GM12878 (cell line): ENCODE data around the gene IRF2. TPM values are rescaled to one million over a fixed set of nuclear protein-coding genes. Genes with fewer than 3 reads are reported as not detected.
A peak's percentile ranks its signal among the peaks of the same experiment; 100 is the strongest.

Source experiments
- ATF2 ChIP-seq: IDR thresholded peaks from 2 replicates; pipeline ENCODE4 v1.6.1; 2012; ENCODE audit warnings: low read length, inconsistent platforms
- BCL3 ChIP-seq: IDR thresholded peaks from 2 replicates; pipeline ENCODE4 v1.6.1; 2011; ENCODE audit warnings: borderline replicate concordance, low read depth, mild to moderate bottlenecking, moderate library complexity, low read length; ENCODE audit not compliant: insufficient read depth, poor library complexity, severe bottlenecking
- CBFB ChIP-seq: IDR thresholded peaks from 2 replicates; pipeline ENCODE4 v1.6.1; 2016; ENCODE audit warnings: antibody characterized with exemption, low read depth
- CHD2 ChIP-seq: IDR thresholded peaks from 2 replicates; pipeline ENCODE4 v1.6.1; 2011; ENCODE audit warnings: low read depth, low read length, improper control_type of control experiment, borderline replicate concordance
- CREM ChIP-seq: IDR thresholded peaks from 2 replicates; pipeline ENCODE4 v1.6.1; 2014; ENCODE audit warnings: antibody characterized with exemption, low read depth
- CTCF ChIP-seq, 3 experiments: IDR thresholded peaks in 2 of 3; conservative IDR thresholded peaks in 1 of 3; 2 replicates each; pipeline ENCODE4 v1.5.1; 2011; ENCODE audit warnings: low read depth in 3 of 3, low read length in 3 of 3, mild to moderate bottlenecking in 3 of 3, control low read depth in 2 of 3, moderate library complexity in 2 of 3, inconsistent platforms in 1 of 3, mixed read lengths in 1 of 3; ENCODE audit not compliant: control insufficient read depth in 2 of 3, insufficient read depth in 1 of 3; ENCODE audit errors: extremely low read depth in 1 of 3
- HDAC6 ChIP-seq: fragments of 200-600 bp; sonication (generic); IDR thresholded peaks from one replicate; pipeline ENCODE4 v1.8.0; 2017; ENCODE audit warnings: antibody characterized with exemption; ENCODE audit not compliant: unreplicated experiment
- IKZF2 ChIP-seq, 2 experiments: fragments of 450-650 bp; IDR thresholded peaks; 2 replicates each; pipeline ENCODE4 v1.6.1; 2017; ENCODE audit warnings: mild to moderate bottlenecking in 2 of 2, moderate library complexity in 2 of 2
- LARP7 ChIP-seq: fragments of 450-650 bp; IDR thresholded peaks from 2 replicates; pipeline ENCODE4 v1.6.1; 2017; ENCODE audit warnings: mild to moderate bottlenecking
- MYB ChIP-seq: fragments of 150-350 bp; IDR thresholded peaks from 2 replicates; pipeline ENCODE4 v1.6.1; 2014; ENCODE audit warnings: mild to moderate bottlenecking, low read depth, low read length, borderline replicate concordance
- NKRF ChIP-seq: fragments of 450-650 bp; conservative IDR thresholded peaks from 2 replicates; pipeline ENCODE4 v1.6.1; 2017; ENCODE audit warnings: mild to moderate bottlenecking, moderate library complexity
- POLR2A ChIP-seq: IDR thresholded peaks from 2 replicates; pipeline ENCODE4 v1.6.1; 2011; ENCODE audit warnings: low read depth, mild to moderate bottlenecking, low read length
- SIN3A ChIP-seq: IDR thresholded peaks from 2 replicates; pipeline ENCODE4 v1.6.1; 2012; ENCODE audit warnings: low read depth, low read length, improper control_type of control experiment
- SKIL ChIP-seq: fragments of 450-650 bp; IDR thresholded peaks from 2 replicates; pipeline ENCODE4 v1.6.1; 2017; ENCODE audit warnings: mild to moderate bottlenecking, low read depth, inconsistent platforms; ENCODE audit not compliant: poor library complexity, severe bottlenecking
- SP1 ChIP-seq: IDR thresholded peaks from one replicate; pipeline ENCODE4 v1.6.1; 2011; ENCODE audit warnings: low read depth, low read length
- SREBF1 ChIP-seq: IDR thresholded peaks from 2 replicates; pipeline ENCODE4 v1.6.1; 2012; ENCODE audit warnings: mild to moderate bottlenecking, low read length
- TCF7 ChIP-seq: IDR thresholded peaks from 2 replicates; pipeline ENCODE4 v1.6.1; 2014; ENCODE audit warnings: antibody characterized with exemption, borderline replicate concordance
- ZBED1 ChIP-seq: IDR thresholded peaks from 2 replicates; pipeline ENCODE4 v1.6.1; 2016; ENCODE audit warnings: borderline replicate concordance
- ZNF24 ChIP-seq: fragments of 450-650 bp; IDR thresholded peaks from 2 replicates; pipeline ENCODE4 v1.6.1; 2017; ENCODE audit warnings: antibody characterized with exemption, mild to moderate bottlenecking
- polyA plus RNA-seq, 11 experiments: library from polyadenylated mRNA; depleted of rRNA in 4 of 11; unstranded in 6 of 11; stranded (reverse) in 5 of 11; fragments of >200 nt; fragmentation: Nextera tagmentation in 4 of 11; fragmentation: Illumina TruSeq in 1 of 11; extraction: Ambion mirVana in 4 of 11; extraction: Trizol in 1 of 11; gene quantifications; 1 replicate in 1 of 11; 2 replicates in 10 of 11; pipeline versions ENCODE4 v1.2.1 to v1.2.3, GENCODE V29; 2011 to 2016; ENCODE audit warnings: inconsistent platforms in 2 of 11, missing spikeins in 2 of 11, low read depth in 1 of 11
- total RNA-seq, 4 experiments: library from RNA; depleted of rRNA in 3 of 4; stranded (reverse); fragments of >200 nt in 3 of 4; fragmentation: Illumina TruSeq in 1 of 4; extraction: Trizol in 1 of 4; gene quantifications; 2 replicates each; pipeline versions ENCODE4 v1.2.1 to v1.2.3, GENCODE V29; 2013 to 2021

Gene IRF2
- total and polyA plus RNA-seq, 10 of the 15 experiments (the other 5 are each of a cell fraction or from before 2014, with no cell fraction given) = 45.1 to 99.3 (median 58.9) TPM

- TF ChIP-seq ATF2 (peak; percentile 25; the same call in 1 of the 2 replicates), POLR2A (0 out of 2 replicates have a peak, but pooled peaks have one; percentile 44), BCL3 (peak; percentile 10), CBFB (peak; percentile 8; the same call in 1 of the 2 replicates), ZBED1 (no peak; the same call in 1 of the 2 replicates), TCF7 (no peak), LARP7 (no peak), CTCF (IDR thresholded peaks at IDR 0.05 in 2 of 3, conservative IDR thresholded peaks at IDR 0.05 in 1 of 3; ENCODE audit: control insufficient read depth in 2 of 3, extremely low read depth in 1 of 3, insufficient read depth in 1 of 3, low read depth in 3 of 3, low read length in 3 of 3) (peak in 2 of 3 experiments; percentile 47 to 61; a peak in 3 of 6 replicates), MYB (no peak), CREM (0 out of 2 replicates have a peak, but pooled peaks have one; percentile 27), HDAC6 (no peak), SIN3A (no peak), NKRF (no peak), ZNF24 (no peak), SP1 (no peak), SREBF1 (no peak), CHD2 (no peak), SKIL (peak; percentile 16), IKZF2 (IDR thresholded peaks at IDR 0.05) (peak in 1 of 2 experiments; percentile 63; a peak in 3 of 4 replicates)
Measured at GRCh38 chr4:184506527-184507121, 32.3 kb upstream of the IRF2 start (continued).
